NT2/D1 (cell line): ENCODE data around the gene VPS18.

Experiments used
- DNase-seq: peaks from one replicate; pipeline ENCODE4 v3.0.0-alpha.2; 2011; ENCODE audit warnings: low read depth, low spot score
- H3K27me3 ChIP-seq: 2 replicates; pipeline ENCODE4 v1.6.0; 2011; ENCODE audit warnings: mild to moderate bottlenecking; ENCODE audit not compliant: insufficient read length, insufficient read depth
- H3K36me3 ChIP-seq: 2 replicates; pipeline ENCODE4 v1.6.1; 2011; ENCODE audit warnings: mild to moderate bottlenecking, low read length, mixed read lengths; ENCODE audit not compliant: insufficient read depth, insufficient read length
- H3K4me1 ChIP-seq: 2 replicates; pipeline ENCODE4 v1.5.1; 2011; ENCODE audit not compliant: insufficient read depth, insufficient read length
- H3K4me3 ChIP-seq: 2 replicates; pipeline ENCODE4 v1.5.1; 2011; ENCODE audit warnings: low read depth; ENCODE audit not compliant: insufficient read length
- H3K9ac ChIP-seq: 2 replicates; pipeline ENCODE4 v1.6.0; 2011; ENCODE audit warnings: low read depth; ENCODE audit not compliant: insufficient read length
- H3K9me3 ChIP-seq: 2 replicates; pipeline ENCODE4 v1.5.1; 2011; ENCODE audit warnings: mild to moderate bottlenecking, low read length; ENCODE audit not compliant: insufficient read depth
- SUZ12 ChIP-seq: IDR thresholded peaks from 2 replicates; pipeline ENCODE4 v1.6.1; 2011; ENCODE audit not compliant: insufficient read length, insufficient read depth; ENCODE audit errors: extremely low read depth
- YY1 ChIP-seq: IDR thresholded peaks from 2 replicates; pipeline ENCODE4 v1.6.1; 2011; ENCODE audit not compliant: insufficient read length, insufficient read depth
- ZNF274 ChIP-seq: IDR thresholded peaks from 2 replicates; pipeline ENCODE4 v1.6.1; 2011; ENCODE audit warnings: mild to moderate bottlenecking, low read depth, low read length

VPS18 gene

DNA sequence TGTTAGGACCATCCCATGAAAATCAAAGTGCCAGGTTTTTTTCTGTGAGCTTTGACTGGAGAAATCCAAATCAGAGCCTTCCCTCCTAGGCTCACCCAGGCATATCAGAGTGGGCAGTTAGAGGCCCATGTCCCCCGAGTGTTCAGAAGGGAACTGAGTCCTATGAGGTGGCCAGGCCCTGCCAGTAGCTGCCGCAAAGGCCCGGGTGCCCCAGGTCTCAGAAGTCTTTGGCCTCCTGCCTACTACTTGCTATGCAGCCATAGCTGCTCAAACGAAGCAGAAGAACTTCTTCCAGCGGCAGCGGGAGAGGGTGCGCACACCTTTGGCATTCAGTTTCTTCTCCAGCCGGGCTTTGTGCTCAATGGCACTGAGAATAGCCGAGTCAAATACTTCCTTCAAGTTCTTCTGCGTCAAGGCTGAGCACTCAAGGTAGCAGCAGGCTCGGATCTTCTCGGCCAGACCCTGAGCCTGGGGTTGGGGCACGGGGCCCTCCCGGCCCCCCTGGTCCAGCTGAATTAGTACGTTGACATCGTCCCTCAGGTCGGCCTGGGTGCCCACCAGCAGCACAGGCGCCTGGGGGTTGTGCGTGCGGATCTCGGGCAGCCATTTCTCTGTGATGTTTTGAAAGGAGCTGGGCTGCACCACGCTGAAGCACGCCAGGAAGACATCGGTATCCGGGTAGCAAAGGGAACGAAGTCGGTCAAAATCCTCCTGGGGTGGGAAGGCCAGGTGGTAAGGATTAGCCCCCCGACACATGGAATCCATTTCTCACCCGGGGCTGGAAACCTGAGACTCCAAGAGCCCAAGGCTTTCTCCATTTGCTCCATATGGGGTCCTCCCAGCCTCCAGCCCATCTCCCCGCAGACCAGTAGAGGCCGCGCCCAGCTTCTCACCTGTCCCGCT, 21.2 kb upstream of the VPS18 start:
- H3K9ac ChIP-seq = peak overlapping the region; percentile 61
- no peaks in the 10 kb centered on the region for H3K36me3 ChIP-seq
- TF ChIP-seq ZNF274 = no peak
- no peak for TF ChIP-seq YY1
- no peak for TF ChIP-seq SUZ12
- no peak for DNase-seq
- H3K9me3 ChIP-seq = no peaks in the 10 kb centered on the region
- H3K27me3 ChIP-seq = no peaks in the 10 kb centered on the region
- peak overlapping the region; percentile 42 for H3K4me3 ChIP-seq
- peaks cover 7% of the 10 kb centered on the region for H3K4me1 ChIP-seq

DNA sequence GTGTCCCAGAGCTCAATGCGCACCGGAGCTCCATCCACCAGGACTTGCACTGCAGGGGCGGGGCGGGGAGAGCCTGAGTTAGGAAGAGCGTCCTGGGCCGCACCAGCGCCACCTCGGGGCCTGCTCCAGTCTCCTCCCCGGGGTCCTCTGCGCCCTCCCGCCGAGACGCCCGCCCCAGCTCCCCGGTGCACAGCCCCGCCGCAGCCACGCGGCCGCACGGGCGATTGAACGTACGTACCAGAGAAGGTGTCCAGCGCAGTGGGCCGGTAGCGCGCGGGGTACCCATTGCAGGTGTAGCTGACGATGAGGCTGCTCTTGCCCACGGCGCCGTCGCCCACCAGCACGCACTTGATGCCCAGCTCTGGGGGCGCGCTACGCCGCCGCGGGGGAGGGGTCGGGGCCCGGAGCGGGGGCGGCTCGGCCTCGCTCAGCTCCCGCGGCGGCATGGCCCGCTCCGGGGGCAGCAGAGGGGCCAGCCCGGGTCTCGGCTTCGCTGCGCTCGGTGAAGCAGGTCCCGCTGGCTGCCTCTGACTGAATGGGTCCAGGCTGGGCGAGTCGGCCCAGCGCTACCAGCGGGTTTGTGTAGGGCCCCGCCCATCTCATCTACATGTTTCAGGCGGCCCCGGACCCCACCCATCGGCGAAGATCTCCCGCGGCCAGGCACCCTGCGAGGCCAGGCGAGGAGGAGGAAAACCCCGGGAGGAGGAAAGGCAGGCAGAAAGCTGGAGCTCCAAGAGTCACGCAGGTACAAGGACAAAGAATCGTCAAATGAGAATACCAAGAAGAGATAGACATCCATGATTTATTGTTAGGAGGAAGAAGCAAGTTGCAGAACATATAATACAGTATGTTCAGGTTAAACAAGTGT, 20.3 kb upstream of the VPS18 start, which contains the start of gene RHOV:
Gene RHOV (minus strand): TSS at position 541 of the 868 bp plus-strand sequence. CDS start 95 bp downstream, at position 446.
- Histone ChIP-seq H3K4me1 (peaks cover 7% of the 10 kb centered on the region), H3K9ac (peak within 1 kb of the TSS; percentile 61), H3K27me3 (no peaks in the 10 kb centered on the region), H3K36me3 (no peaks in the 10 kb centered on the region), H3K4me3 (peak within 1 kb of the TSS; percentile 42), H3K9me3 (no peaks in the 10 kb centered on the region)
- DNase-seq = no peak
- no peak for TF ChIP-seq YY1
- TF ChIP-seq SUZ12 = no peak
- no peak for TF ChIP-seq ZNF274

DNA sequence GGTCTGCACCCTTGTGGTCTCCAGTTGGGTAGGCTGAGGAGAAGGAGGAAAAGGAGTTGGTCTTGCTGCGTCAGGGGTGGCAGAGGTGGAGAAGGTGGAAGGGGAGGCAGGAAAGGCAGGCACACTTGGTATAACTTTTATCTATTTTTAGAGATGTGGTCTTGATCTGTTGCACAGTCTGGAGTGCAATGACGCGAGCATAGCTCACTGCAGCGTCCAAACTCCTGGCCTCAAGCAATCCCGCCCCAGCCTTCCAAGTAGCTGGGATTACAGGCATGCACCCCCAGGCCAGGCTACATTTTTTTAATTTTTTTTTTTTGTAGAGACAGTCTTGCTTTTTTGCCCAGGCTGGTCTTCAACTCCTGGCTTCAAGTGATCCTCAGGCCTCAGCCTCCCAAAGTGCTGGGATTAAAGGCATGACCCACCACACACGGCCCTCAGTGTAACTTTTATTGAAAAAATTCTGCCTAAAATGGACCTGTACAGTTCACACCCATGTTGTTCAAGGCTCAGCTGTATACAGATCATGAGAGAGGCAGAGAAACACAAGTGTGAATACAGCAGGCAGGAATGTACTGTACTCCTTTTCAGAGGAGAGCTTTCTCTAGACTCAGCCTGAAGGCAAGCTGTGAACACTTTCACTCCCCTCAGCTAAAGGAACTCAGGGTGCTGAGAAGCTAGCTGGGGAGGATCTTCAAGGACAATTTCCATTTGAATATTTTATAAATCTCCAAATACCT, 18.1 kb upstream of the VPS18 start:
- Histone ChIP-seq H3K27me3 (no peaks in the 10 kb centered on the region), H3K36me3 (no peaks in the 10 kb centered on the region), H3K9me3 (no peaks in the 10 kb centered on the region), H3K4me1 (peaks cover 7% of the 10 kb centered on the region), H3K4me3 (no peak overlapping the region), H3K9ac (no peak overlapping the region)
- no peak for DNase-seq
- TF ChIP-seq SUZ12 (no peak), YY1 (no peak), ZNF274 (no peak)

DNA sequence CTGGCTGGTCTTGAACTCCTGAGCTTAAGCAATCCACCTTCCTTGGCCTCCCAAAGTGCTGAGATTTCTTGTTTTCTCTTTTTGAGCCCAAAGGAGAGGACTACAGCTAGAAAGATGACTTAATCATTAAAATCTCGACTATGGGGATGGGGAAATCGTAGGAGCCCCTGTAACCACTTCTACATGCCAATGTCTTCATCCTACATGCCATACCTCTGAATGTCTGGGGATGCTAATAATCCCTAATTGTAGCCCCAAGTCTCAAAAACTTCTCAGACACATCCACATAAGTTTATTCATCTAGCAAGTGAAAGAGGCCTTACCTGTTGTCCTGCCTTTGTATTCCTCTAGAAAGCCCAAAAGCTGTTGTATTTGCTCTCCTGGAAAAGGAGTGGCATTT, 16.6 kb upstream of the VPS18 start:
- TF ChIP-seq YY1 = no peak
- TF ChIP-seq SUZ12 = no peak
- TF ChIP-seq ZNF274 = no peak
- no peaks in the 10 kb centered on the region; the same call in 1 of the 2 replicates for H3K9me3 ChIP-seq
- H3K9ac ChIP-seq = no peak overlapping the region
- no peak for DNase-seq
- no peaks in the 10 kb centered on the region for H3K27me3 ChIP-seq
- H3K4me1 ChIP-seq = no peaks in the 10 kb centered on the region
- no peaks in the 10 kb centered on the region for H3K36me3 ChIP-seq
- H3K4me3 ChIP-seq = no peak overlapping the region

DNA sequence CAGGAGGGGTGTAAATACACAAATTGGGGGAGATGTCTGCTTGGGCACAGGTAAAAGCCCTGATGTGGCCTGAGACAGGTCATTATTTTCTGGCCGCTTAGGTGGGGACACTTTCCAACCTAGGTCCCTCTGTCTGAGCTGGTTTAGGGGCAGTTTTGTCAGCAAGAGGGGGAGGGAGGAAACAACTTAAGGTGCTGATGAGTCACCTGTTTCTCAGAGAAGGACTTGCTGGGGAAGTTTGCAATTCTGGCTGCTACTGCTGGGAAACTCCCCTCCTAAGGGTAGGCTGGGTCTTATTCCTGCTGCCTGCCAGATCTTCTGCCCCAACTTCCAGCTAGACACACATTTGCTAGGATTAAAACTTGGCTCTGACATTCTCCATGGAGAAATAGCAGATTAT, 15.5 kb upstream of the VPS18 start:
- Histone ChIP-seq H3K9ac (no peak overlapping the region), H3K4me3 (no peak overlapping the region), H3K36me3 (no peaks in the 10 kb centered on the region), H3K9me3 (no peaks in the 10 kb centered on the region; the same call in 1 of the 2 replicates), H3K27me3 (no peaks in the 10 kb centered on the region), H3K4me1 (no peaks in the 10 kb centered on the region)
- no peak for DNase-seq
- no peak for TF ChIP-seq SUZ12
- no peak for TF ChIP-seq YY1
- no peak for TF ChIP-seq ZNF274

DNA sequence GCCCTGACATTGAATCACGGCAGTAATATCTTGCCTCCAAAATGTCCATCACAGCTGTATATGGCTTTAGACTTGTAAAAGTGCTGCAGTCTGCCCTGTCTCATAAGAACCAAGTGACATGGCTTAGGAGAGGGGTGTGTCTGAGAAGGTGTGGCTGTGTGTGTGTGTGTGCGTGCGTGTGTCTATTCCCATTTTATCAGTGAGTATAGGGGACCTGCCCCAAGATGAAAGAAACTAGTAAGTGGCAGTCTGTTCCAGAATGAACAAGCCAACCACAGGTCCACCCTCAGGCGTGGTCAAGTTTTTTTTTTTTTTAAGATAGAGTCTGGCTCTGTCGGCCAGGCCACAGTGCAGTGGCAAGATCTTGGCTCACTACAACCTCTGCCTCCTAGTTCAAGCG, 14.6 kb upstream of the VPS18 start:
- Histone ChIP-seq H3K36me3 (no peaks in the 10 kb centered on the region), H3K9me3 (no peaks in the 10 kb centered on the region; the same call in 1 of the 2 replicates), H3K4me3 (no peak overlapping the region), H3K9ac (no peak overlapping the region), H3K4me1 (no peaks in the 10 kb centered on the region), H3K27me3 (no peaks in the 10 kb centered on the region)
- DNase-seq = no peak
- no peak for TF ChIP-seq SUZ12
- TF ChIP-seq YY1 = no peak
- no peak for TF ChIP-seq ZNF274

DNA sequence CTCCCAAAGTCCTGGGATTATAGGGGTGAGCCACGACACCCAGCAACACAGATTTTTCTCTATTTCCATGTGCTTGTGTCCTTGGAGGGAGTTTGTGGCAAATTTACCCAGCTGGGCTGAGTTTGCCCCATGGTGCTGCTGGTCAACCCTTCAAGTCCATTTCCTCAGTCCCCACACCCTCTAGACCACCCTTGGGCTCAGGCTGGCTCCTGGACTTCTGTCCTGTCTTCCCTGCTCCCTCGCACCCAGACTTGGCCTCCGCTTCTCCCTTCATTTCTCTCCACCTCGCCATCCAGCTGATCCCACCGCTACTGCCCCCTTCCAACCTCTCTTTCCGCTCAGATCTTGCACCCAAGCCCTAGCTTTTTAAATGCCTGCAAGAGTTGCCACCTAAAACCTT, 12.9 kb upstream of the VPS18 start:
- Histone ChIP-seq H3K9ac (no peak overlapping the region), H3K4me1 (no peaks in the 10 kb centered on the region), H3K4me3 (no peak overlapping the region), H3K36me3 (no peaks in the 10 kb centered on the region), H3K9me3 (no peaks in the 10 kb centered on the region; the same call in 1 of the 2 replicates), H3K27me3 (no peaks in the 10 kb centered on the region)
- no peak for TF ChIP-seq SUZ12
- DNase-seq = no peak
